Head of caudate nucleus (tissue), 42 donors: ENCODE measurements around the gene ITPR3.
A peak's percentile ranks its signal among the peaks of the same experiment; 100 is the strongest.
"Not testable (repeated sequence)": the region's sequence is repeated elsewhere in the genome, so short reads cannot be mapped to it uniquely, and the experiment has no call there.

Source experiments
- DNase-seq, 42 donors: peaks; one replicate each; pipeline versions ENCODE4 v3.0.0 to v3.0.0-alpha.2; 2020 to 2021; ENCODE audit warnings: mixed read lengths in 7 of 42
- intact Hi-C: fragments of 100-400 bp; cut with DNase I; formaldehyde crosslinking; loops from one replicate; pipeline ENCODE4 v1.15.0; 2022

ITPR3 gene

DNA sequence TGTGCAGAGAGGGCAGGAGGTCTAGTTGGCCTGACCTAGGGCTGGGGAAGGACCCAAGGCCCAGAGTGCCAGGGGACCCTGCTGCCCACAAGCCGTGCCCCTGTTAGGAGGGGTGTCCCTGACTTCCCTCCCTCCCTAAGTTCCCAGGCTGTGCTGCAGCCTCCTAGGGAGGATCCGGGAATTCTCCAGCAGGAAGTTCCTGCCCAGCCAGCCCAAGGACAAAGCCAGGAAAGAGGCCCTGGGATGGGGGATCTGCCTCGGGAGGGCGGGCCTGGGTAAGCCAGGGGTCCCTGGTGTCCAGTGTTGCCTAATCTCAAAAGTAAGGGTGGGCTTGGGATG lies 31.8 kb upstream of the ITPR3 start:
- intact Hi-C loops, result loop anchor here (5.0 kb wide), 2 partner anchors 43 to 113 kb away; no protein-coding TSS in a partner anchor
- no peak for DNase-seq

- DNase-seq, result peak in 24 of 42 donors; percentile 22 to 75 (median 48)
- intact Hi-C loops, result loop anchor here (5.0 kb wide), 2 partner anchors 42 to 112 kb away; no protein-coding TSS in a partner anchor
These were observed 31.2 kb upstream of the ITPR3 start for GRCh38 chr6:33589731-33590530.

GRCh38 chr6:33590531-33591198 lies 30.5 kb upstream of the ITPR3 start:
- intact Hi-C loops, result no loop called here
- no peak for DNase-seq

GRCh38 chr6:33591424-33592032 lies 29.6 kb upstream of the ITPR3 start:
- intact Hi-C loops, result no loop called here
- DNase-seq, result no peak

DNA sequence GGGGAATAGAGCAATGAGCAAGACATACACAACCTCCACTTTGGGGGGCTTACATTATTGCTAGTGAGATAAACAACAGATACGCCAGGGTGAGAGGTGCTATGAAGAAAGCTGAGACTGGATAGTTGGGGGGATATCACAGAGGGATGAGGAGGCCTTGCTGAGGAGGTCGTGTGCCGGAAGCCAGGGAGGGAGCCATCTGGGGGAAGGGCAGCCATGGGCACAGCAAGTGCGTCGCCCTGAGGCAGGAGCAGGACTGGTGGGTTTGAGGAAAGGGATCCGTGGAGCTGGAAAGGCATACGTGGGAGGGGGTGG lies 28.9 kb upstream of the ITPR3 start:
- DNase-seq, result no peak
- intact Hi-C loops, result no loop called here

- intact Hi-C loops, result no loop called here
- DNase-seq, result peak in 32 of 42 donors; percentile 26 to 77 (median 55)
These were observed 28.3 kb upstream of the ITPR3 start for GRCh38 chr6:33592595-33593413.

GRCh38 chr6:33593414-33593727 lies 27.8 kb upstream of the ITPR3 start:
- DNase-seq, result no peak
- intact Hi-C loops, result no loop called here

- intact Hi-C loops, result no loop called here
- no peak for DNase-seq
These were observed 25.9 kb upstream of the ITPR3 start for GRCh38 chr6:33595001-33595846.

GRCh38 chr6:33596894-33597293 lies 24.2 kb upstream of the ITPR3 start:
- intact Hi-C loops, DNase-seq: not testable (repeated sequence)

DNA sequence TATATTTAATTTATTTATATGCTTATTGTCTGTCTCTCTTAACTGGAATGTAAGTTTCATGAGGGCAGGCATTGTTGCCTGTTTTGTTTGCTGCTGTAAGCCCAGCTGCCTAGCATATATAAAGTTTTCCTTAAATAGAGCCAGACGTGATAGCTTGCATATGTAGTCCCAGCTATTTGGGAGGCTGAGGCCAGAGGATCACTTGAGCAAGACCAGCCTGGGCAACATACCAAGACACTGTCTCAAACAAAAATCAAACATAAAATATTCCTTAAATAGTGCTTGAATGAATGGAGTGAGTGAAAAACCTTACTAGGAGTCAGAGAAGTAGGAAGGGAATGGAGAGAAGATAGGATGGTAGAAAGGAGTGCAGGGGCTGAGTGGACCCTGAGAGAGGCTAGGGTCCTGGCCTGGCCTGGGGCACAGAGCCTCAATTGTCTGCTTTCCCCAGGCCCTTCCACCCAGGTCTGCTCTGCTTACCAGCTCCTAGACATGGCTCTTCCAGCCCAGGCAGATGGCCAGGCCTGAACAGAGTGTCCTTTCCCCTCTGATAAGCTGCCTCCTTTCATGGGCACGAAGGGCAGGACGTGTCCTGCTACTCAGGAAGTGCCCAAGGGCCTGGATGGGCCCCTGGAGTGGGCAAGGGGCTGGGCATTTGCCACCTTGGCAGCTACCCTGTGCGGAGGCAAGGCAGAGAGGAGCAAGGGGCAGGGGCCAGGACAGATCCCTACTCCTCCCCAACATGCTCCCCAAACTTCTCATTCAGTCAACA lies 23.4 kb upstream of the ITPR3 start:
- DNase-seq, result no peak
- intact Hi-C loops, result no loop called here

DNA sequence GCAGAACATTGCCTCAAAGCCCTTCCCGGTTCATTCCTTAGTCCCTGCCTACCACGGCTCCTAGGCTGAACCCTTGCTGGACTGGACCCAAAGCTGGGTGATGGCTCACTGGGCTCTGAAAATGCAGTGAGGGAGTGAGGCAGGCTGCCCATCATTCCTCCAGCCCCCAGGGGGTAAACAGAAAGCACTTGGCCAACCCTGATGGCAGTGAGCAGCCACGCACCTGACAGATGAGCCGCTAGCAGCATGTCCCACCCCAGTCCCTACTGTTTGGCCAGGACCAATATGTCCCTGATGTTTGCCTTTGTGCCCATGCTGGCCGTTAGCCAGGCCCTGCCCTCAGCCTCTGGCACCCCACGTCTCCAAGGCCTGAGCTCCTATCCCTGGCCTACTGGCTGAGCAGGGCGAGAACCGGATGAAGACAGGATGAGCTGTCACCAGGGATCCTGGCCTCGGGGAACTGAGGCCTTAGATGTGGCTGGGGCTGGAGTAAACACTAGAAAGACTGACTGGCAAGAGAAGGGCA lies 21.6 kb upstream of the ITPR3 start:
- DNase-seq, result no peak
- intact Hi-C loops, result no loop called here

- DNase-seq, result no peak
- intact Hi-C loops, result no loop called here
These were observed 20.4 kb upstream of the ITPR3 start for GRCh38 chr6:33600761-33601160.

- intact Hi-C loops, result no loop called here
- no peak for DNase-seq
These were observed 18.9 kb upstream of the ITPR3 start for GRCh38 chr6:33602180-33602579.

DNA sequence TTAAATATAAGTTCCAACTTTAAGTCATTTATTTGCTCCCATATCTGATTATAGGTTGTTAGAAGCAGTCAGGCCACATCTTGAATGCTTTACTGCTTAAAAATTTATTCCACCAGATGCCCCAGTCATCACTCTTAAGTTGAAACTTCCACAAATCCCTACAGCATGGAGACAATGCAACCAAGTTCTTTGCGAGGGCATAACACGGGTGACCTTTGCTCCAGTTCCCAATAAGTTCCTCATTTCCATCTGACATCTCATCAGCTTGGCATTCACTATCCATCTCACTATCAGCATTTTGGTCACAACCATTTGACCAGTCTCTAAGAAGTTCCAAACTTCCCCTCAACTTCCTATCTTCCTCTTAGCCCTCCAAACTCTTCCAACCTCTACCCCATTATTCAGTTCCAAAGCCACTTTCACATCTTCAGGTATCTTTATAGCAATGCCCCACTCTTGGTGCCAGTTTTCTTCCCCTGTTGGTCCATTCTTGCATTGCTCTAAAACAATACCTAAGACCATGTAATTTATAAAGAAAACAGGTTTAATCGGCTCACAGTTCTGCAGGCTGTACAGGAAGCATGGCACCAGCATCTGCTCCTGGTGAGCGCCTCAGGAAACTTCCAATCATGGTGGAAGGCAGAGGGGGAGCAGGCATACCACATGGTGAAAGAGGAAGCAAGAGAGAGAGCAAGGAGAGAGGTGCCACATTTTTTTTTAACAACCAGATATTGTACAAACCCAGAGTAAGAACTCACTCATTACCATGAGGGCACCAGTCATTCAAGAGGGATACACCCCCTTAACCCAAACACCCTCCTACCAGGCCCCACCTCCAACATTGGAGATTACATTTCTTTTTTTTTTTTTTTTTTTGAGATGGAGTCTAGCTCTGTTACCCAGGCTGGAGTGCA lies 15.9 kb upstream of the ITPR3 start:
- intact Hi-C loops, result no loop called here
- no peak for DNase-seq

DNA sequence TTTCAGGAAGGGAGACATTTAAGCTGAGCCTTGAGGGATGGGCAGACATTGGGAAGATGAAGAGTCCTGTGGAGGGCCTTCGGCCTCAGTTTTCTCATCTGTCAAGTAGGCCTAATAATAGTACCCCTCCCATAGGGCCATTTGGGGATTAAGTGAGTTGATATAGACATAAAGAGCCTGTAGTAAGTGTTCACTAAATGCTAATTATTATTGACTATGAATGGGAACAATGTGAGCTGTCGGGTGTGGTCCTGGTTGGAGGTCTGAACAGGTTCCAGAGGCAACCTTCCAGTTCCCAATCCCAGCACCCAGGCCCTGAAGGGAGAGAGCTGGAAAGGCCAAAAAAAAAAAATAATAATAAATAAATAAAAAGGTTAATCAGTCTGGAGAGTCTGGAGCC lies 14.5 kb upstream of the ITPR3 start:
- no peak for DNase-seq
- intact Hi-C loops, result no loop called here

- DNase-seq, result no peak
- intact Hi-C loops, result no loop called here
These were observed 13.9 kb upstream of the ITPR3 start for GRCh38 chr6:33607126-33607783.
